Mucosa of descending colon (tissue), 3 donors: ENCODE measurements around the gene ARSA. TPM values are rescaled to one million over a fixed set of nuclear protein-coding genes. Genes with fewer than 3 reads are reported as not detected.

Source experiments
- ATAC-seq: fragments of 200-7000 bp; cut with Tn5 transposase; one replicate; pipeline ENCODE4 v1.9.1; 2020; ENCODE audit warnings: mild to moderate bottlenecking, moderate library complexity
- DNase-seq, 3 donors: peaks; one replicate each; pipeline ENCODE4 v3.0.0-alpha.2; 2020
- H3K36me3 ChIP-seq: fragments of 200-600 bp; one replicate; pipeline ENCODE4 v1.8.0; 2021; ENCODE audit warnings: low read depth, mild to moderate bottlenecking
- H3K4me1 ChIP-seq: fragments of 200-600 bp; one replicate; pipeline ENCODE4 v1.8.0; 2021; ENCODE audit warnings: low read depth, mild to moderate bottlenecking
- H3K4me3 ChIP-seq: fragments of 200-600 bp; one replicate; pipeline ENCODE4 v1.8.0; 2021; ENCODE audit warnings: mild to moderate bottlenecking
- H3K9me3 ChIP-seq: fragments of 200-600 bp; one replicate; pipeline ENCODE4 v1.8.0; 2021; ENCODE audit warnings: mild to moderate bottlenecking
- CTCF ChIP-seq: fragments of 200-600 bp; IDR thresholded peaks from one replicate; pipeline ENCODE4 v1.8.0; 2022; ENCODE audit warnings: antibody characterized with exemption, mild to moderate bottlenecking
- intact Hi-C, 2 donors: fragments of 100-400 bp; cut with DNase I in 1 of 2; cut with micrococcal nuclease in 1 of 2; formaldehyde crosslinking; loops; one replicate each; pipeline versions ENCODE4 v1.11.0 to v1.11.1; 2022; cut with DNase I, micrococcal nuclease
- total RNA-seq, 3 donors: library from RNA; stranded (reverse); fragmentation: NEBNext Ultra II Directional in 2 of 3; extraction: Animal tissue kit (Norgen Biotek cat#: 25700) in 2 of 3; gene quantifications; one replicate each; pipeline versions ENCODE4 v1.2.1 to v1.2.4, GENCODE V29; 2021 to 2023
- donor health status: DM: no; HTN: no; CAD: no; lungs with moderate emphysema.
- donor health status: DM: no; HTN: no; CAD: no.
- donor health status: DM: no; HTN: yes; CAD: no.

Gene ARSA
- total RNA-seq, 3 donors from 2014 or later, result 64.6 to 87.9 (median 82.2) TPM

GRCh38 chr22:50630376-50630775 lies 2.4 kb upstream of the ARSA start:
- H3K36me3 ChIP-seq, result no peaks in the 10 kb centered on the region
- intact Hi-C loops, result no loop called here

GRCh38 chr22:50628543-50629134 lies 687 bp upstream of the ARSA start:
- H3K36me3 ChIP-seq, result no peaks in the 10 kb centered on the region
- intact Hi-C loops, result no loop called here
- peak; percentile 24 for ATAC-seq
- H3K4me1 ChIP-seq, result peaks cover 8% of the 10 kb centered on the region
- no peak for DNase-seq
- no peak for TF ChIP-seq CTCF
- H3K9me3 ChIP-seq, result no peaks in the 10 kb centered on the region
- H3K4me3 ChIP-seq, result peak overlapping the region; percentile 70

More at GRCh38 chr22:50630376-50630775, 2.4 kb upstream of the ARSA start:
- no peak overlapping the region for H3K4me3 ChIP-seq
- ATAC-seq (no peak), DNase-seq (no peak)
- no peaks in the 10 kb centered on the region for H3K9me3 ChIP-seq
- TF ChIP-seq CTCF, result no peak
- peaks cover 8% of the 10 kb centered on the region for H3K4me1 ChIP-seq

- ATAC-seq, result peak; percentile 2
- no peaks in the 10 kb centered on the region for H3K9me3 ChIP-seq
- peaks cover 12% of the 10 kb centered on the region for H3K4me1 ChIP-seq
- no peaks in the 10 kb centered on the region for H3K36me3 ChIP-seq
- TF ChIP-seq CTCF, result no peak
- peak overlapping the region; percentile 70 for H3K4me3 ChIP-seq
- DNase-seq, result peak in 2 of 3 donors; percentile 56 to 73
- intact Hi-C loops, result no loop called here
Observed at GRCh38 chr22:50626850-50627641, 906 bp downstream of the ARSA start.

- ATAC-seq (no peak), DNase-seq (no peak)
- H3K4me3 ChIP-seq, result no peak overlapping the region
- TF ChIP-seq CTCF, result no peak
- peaks cover 12% of the 10 kb centered on the region for H3K4me1 ChIP-seq
- intact Hi-C loops, result no loop called here
- H3K36me3 ChIP-seq, result no peaks in the 10 kb centered on the region
- no peaks in the 10 kb centered on the region for H3K9me3 ChIP-seq
Observed at GRCh38 chr22:50626314-50626849, 1.6 kb downstream of the ARSA start.

- DNase-seq (no peak), ATAC-seq (no peak)
- intact Hi-C loops, result no loop called here
Observed at GRCh38 chr22:50625568-50626313, 2.2 kb downstream of the ARSA start.

More at GRCh38 chr22:50625568-50626313, 2.2 kb downstream of the ARSA start:
- TF ChIP-seq CTCF, result no peak
- Histone ChIP-seq H3K9me3 (no peaks in the 10 kb centered on the region), H3K36me3 (no peaks in the 10 kb centered on the region), H3K4me3 (no peak overlapping the region), H3K4me1 (peaks cover 16% of the 10 kb centered on the region)
